Measurements from ENCODE around the gene TSC22D1. TPM values are rescaled to one million over a fixed set of nuclear protein-coding genes. Genes with fewer than 3 reads are reported as not detected.

TSC22D1 gene
- total and polyA plus RNA-seq, 12 donors: 28.5 to 113 (median 59.8) TPM

DNA sequence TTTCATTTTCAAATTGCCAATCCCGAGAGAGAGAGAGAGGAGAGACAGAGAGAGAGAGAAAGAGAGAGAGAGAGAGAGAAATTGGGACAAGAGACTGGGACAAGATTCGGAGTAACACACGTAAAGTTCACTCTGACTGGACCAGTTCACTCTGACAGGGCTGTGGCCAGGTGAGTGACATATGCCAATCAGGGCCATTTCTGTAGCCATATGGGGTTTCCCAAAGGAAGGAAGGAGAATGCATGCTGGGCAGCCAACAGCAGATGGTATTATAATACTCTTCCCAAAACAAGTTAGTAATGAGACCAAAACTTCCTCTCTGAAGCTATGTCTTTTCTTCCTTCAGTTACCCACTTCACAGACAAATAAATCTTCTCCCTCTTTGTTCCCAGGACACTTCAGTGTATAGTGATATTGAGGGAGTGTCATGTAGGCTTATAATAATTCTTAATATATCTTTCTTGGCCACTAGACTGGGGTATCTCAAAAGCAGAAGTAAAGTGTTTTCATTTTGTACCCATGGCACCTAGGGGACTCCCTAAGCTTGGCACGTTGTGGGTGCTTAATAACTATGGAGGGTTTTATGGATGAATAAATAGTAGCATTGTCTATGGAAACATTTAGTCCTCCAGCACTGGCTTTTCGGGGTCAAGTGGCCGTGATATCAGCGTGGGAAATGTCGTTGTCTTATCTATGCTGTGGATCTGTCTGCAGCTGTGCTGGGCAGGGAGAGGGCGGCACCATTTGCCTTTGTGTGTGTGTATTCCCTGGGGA is 150.9 kb downstream of the TSC22D1 start:
- WGBS, 4 donors: 47 to 62% (median 58%) methylated on average over 9 of the region's 9 CpGs
- H3K36me3 ChIP-seq (replicated peaks in 1 of 2): no peaks in the 10 kb centered on the region
- H3K27me3 ChIP-seq: no peaks in the 10 kb centered on the region
- intact Hi-C loops (cut with DNase I): no loop called here
- DNase-seq: peak in 2 of 7 donors; percentile 19 to 49
- H3K9me3 ChIP-seq (replicated peaks in 1 of 3): no peaks in the 10 kb centered on the region
- no peak overlapping the region for H3K4me3 ChIP-seq
- TF ChIP-seq CTCF (IDR thresholded peaks at IDR 0.05): no peak
- no peak for TF ChIP-seq POLR2A (IDR thresholded peaks at IDR 0.05)
- no peak overlapping the region for H3K27ac ChIP-seq
- H3K4me1 ChIP-seq (replicated peaks in 1 of 2): peaks cover 6 to 19% of the 10 kb centered on the region in 2 donors

GRCh38 chr13:44423824-44424223 is 152.3 kb downstream of the TSC22D1 start:
- Histone ChIP-seq H3K4me1 (replicated peaks in 1 of 2) (peaks cover 0 to 6% of the 10 kb centered on the region in 2 donors), H3K27ac (no peak overlapping the region), H3K4me3 (no peak overlapping the region), H3K36me3 (replicated peaks in 1 of 2) (no peaks in the 10 kb centered on the region), H3K27me3 (no peaks in the 10 kb centered on the region), H3K9me3 (replicated peaks in 1 of 3) (no peaks in the 10 kb centered on the region)
- DNase-seq: peak in 1 of 7 donors; percentile 13
- 92 to 98% (median 95%) methylated on average over 5 of the region's 5 CpGs for WGBS, 4 donors
- intact Hi-C loops (cut with DNase I): no loop called here
- no peak for TF ChIP-seq POLR2A (IDR thresholded peaks at IDR 0.05)
- no peak for TF ChIP-seq CTCF (IDR thresholded peaks at IDR 0.05)

GRCh38 chr13:44422755-44423643 is 153.1 kb downstream of the TSC22D1 start:
- DNase-seq: peak in 3 of 7 donors; percentile 6 to 63 (median 18)
- intact Hi-C loops (cut with DNase I): no loop called here
- Histone ChIP-seq H3K4me1 (replicated peaks in 1 of 2) (peaks cover 0 to 6% of the 10 kb centered on the region in 2 donors), H3K9me3 (replicated peaks in 1 of 3) (no peaks in the 10 kb centered on the region), H3K27me3 (no peaks in the 10 kb centered on the region), H3K36me3 (replicated peaks in 1 of 2) (no peaks in the 10 kb centered on the region), H3K27ac (no peak overlapping the region), H3K4me3 (no peak overlapping the region)
- 77 to 85% (median 81%) methylated on average over 15 of the region's 15 CpGs for WGBS, 4 donors
- TF ChIP-seq CTCF (IDR thresholded peaks at IDR 0.05) (no peak), POLR2A (IDR thresholded peaks at IDR 0.05) (no peak)

- Histone ChIP-seq H3K4me1 (replicated peaks in 1 of 2) (peaks cover 0 to 6% of the 10 kb centered on the region in 2 donors), H3K27me3 (no peaks in the 10 kb centered on the region), H3K4me3 (no peak overlapping the region), H3K36me3 (replicated peaks in 1 of 2) (no peaks in the 10 kb centered on the region), H3K9me3 (replicated peaks in 1 of 3) (no peaks in the 10 kb centered on the region), H3K27ac (no peak overlapping the region)
- 89 to 100% (median 97%) methylated on average over 2 of the region's 2 CpGs for WGBS, 4 donors
- peak in 2 of 7 donors; percentile 6 to 15 for DNase-seq
- TF ChIP-seq CTCF (IDR thresholded peaks at IDR 0.05) (no peak), POLR2A (IDR thresholded peaks at IDR 0.05) (no peak)
- intact Hi-C loops (cut with DNase I): no loop called here
These were observed 154.1 kb downstream of the TSC22D1 start for GRCh38 chr13:44421853-44422525.
